BLaER1 treated with 17β-estradiol and CSF1 and Interleukin-3, amounts not matched to agents 10 nM and 100 nM (cell line): ENCODE data around the gene C1QB.
A peak's percentile ranks its signal among the peaks of the same experiment; 100 is the strongest.
"Not testable (repeated sequence)": the region's sequence is repeated elsewhere in the genome, so short reads cannot be mapped to it uniquely, and the experiment has no call there.

Source experiments
- H3K27ac ChIP-seq, 11 experiments: shearing (Covaris generic); formaldehyde crosslinking; 2 replicates each; pipeline ENCODE4 v1.8.1; 2022
- H3K27me3 ChIP-seq, 11 experiments: shearing (Covaris generic); formaldehyde crosslinking; 2 replicates each; pipeline ENCODE4 v1.8.1; 2022
- H3K36me3 ChIP-seq, 11 experiments: shearing (Covaris generic); formaldehyde crosslinking; 2 replicates each; pipeline ENCODE4 v1.8.1; 2022
- H3K4me1 ChIP-seq, 10 experiments: shearing (Covaris generic); formaldehyde crosslinking; 2 replicates each; pipeline ENCODE4 v1.8.1; 2022
- H3K4me2 ChIP-seq, 11 experiments: shearing (Covaris generic); formaldehyde crosslinking; 2 replicates each; pipeline ENCODE4 v1.8.1; 2022
- H3K4me3 ChIP-seq, 10 experiments: shearing (Covaris generic); formaldehyde crosslinking; 2 replicates each; pipeline ENCODE4 v1.8.1; 2022
- H3K9ac ChIP-seq, 11 experiments: shearing (Covaris generic); formaldehyde crosslinking; 2 replicates each; pipeline ENCODE4 v1.8.1; 2022
- H3K9me3 ChIP-seq, 11 experiments: shearing (Covaris generic); formaldehyde crosslinking; replicated peaks in 1 of 11; 2 replicates each; pipeline ENCODE4 v1.8.1; 2022
- H4K20me1 ChIP-seq, 11 experiments: shearing (Covaris generic); formaldehyde crosslinking; 2 replicates each; pipeline ENCODE4 v1.8.1; 2022
- Cebpa-rat ChIP-seq, 11 experiments: shearing (Covaris generic); IDR thresholded peaks; 2 replicates each; pipeline ENCODE4 v1.8.1; 2022

The C1QB gene

DNA sequence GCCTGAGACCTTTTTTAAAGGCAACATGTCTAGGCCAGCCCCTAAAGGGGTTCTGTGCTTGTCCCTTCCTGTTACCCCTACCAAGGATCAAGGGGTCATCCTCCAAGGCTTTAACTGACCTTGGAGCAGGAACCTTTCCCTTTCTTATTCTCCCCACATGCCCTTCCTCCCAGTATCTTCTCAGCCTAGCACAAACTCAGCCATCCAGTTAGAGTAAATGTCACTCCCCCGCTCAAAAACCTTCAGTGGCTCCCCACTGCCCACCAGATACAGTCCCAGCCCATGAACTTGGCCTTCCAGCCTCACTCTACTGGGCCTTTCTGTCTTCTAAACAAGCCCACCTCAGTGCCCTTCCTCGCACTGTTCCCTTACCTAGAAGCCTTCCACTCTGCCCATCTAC lies 8.8 kb downstream of the C1QB start:
- Histone ChIP-seq H3K4me3 (no peak overlapping the region), H3K27ac (no peak overlapping the region), H3K9me3 (no peaks in the 10 kb centered on the region), H3K27me3 (no peaks in the 10 kb centered on the region), H3K4me2 (no peak overlapping the region), H4K20me1 (peaks cover 0 to 70% (median 0%) of the 10 kb centered on the region in 11 experiments; a peak in 7 of 22 replicates), H3K9ac (no peak overlapping the region), H3K4me1 (peaks cover 0 to 41% (median 0%) of the 10 kb centered on the region in 10 experiments; a peak in 4 of 20 replicates), H3K36me3 (peaks cover 0 to 57% (median 0%) of the 10 kb centered on the region in 11 experiments; a peak in 6 of 22 replicates)
- no peak for TF ChIP-seq Cebpa-rat (IDR thresholded peaks at IDR 0.05)

DNA sequence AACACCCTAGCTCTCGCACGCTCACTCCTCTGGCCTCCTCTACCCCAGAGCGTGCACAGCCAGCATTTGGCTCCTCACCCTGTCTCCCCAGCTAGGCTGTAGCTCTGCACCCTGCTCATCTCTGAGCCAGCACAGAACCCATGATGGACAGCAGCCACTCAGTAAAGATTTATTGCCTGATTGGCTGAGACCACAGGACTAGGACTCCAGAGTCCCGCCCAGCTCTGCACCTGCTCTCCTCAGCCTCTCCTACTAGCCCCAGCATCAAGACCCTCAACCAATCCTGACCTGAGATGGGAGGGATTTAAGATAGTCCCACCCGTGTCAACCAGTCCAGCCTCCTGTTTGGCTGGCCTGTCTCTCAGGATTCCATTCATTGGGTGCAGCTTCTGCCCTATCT lies 9.3 kb downstream of the C1QB start:
- no peaks in the 10 kb centered on the region for H3K27me3 ChIP-seq
- no peak overlapping the region for H3K27ac ChIP-seq
- no peak overlapping the region for H3K4me2 ChIP-seq
- no peak overlapping the region for H3K9ac ChIP-seq
- peaks cover 0 to 52% (median 0%) of the 10 kb centered on the region in 11 experiments; a peak in 6 of 22 replicates for H3K36me3 ChIP-seq
- peaks cover 0 to 65% (median 0%) of the 10 kb centered on the region in 11 experiments; a peak in 7 of 22 replicates for H4K20me1 ChIP-seq
- H3K9me3 ChIP-seq = no peaks in the 10 kb centered on the region
- no peak overlapping the region for H3K4me3 ChIP-seq
- no peak for TF ChIP-seq Cebpa-rat (IDR thresholded peaks at IDR 0.05)
- peaks cover 0 to 37% (median 0%) of the 10 kb centered on the region in 10 experiments; a peak in 4 of 20 replicates for H3K4me1 ChIP-seq

DNA sequence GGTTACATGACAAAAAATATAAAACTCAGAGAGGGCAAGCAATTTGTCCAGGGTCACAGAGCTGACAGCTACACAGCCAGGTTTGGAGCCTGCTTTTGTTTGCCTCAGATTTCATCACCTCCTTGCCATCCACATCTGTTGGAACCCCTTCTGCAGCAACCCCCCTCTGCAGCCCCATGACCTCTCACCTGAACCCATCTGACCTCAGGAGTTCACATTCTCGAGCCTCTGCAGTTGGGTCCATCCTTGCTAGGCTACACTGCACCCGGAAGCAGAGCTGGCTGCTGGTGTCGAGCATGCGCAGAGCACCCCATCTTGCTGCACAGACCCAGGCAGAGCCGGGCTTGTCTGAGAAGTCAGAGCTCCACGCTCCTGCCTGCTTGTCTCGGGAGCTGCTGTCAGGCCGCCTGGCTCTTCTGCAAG lies 10.0 kb downstream of the C1QB start:
- TF ChIP-seq Cebpa-rat (IDR thresholded peaks at IDR 0.05) = no peak
- no peaks in the 10 kb centered on the region for H3K27me3 ChIP-seq
- H3K9me3 ChIP-seq = no peaks in the 10 kb centered on the region
- no peak overlapping the region for H3K27ac ChIP-seq
- peaks cover 0 to 46% (median 0%) of the 10 kb centered on the region in 11 experiments; a peak in 6 of 22 replicates for H3K36me3 ChIP-seq
- H3K4me3 ChIP-seq = no peak overlapping the region
- H4K20me1 ChIP-seq = peaks cover 0 to 58% (median 0%) of the 10 kb centered on the region in 11 experiments; a peak in 8 of 22 replicates
- peaks cover 0 to 30% (median 0%) of the 10 kb centered on the region in 10 experiments; a peak in 4 of 20 replicates for H3K4me1 ChIP-seq
- H3K9ac ChIP-seq = no peak overlapping the region
- H3K4me2 ChIP-seq = no peak overlapping the region

DNA sequence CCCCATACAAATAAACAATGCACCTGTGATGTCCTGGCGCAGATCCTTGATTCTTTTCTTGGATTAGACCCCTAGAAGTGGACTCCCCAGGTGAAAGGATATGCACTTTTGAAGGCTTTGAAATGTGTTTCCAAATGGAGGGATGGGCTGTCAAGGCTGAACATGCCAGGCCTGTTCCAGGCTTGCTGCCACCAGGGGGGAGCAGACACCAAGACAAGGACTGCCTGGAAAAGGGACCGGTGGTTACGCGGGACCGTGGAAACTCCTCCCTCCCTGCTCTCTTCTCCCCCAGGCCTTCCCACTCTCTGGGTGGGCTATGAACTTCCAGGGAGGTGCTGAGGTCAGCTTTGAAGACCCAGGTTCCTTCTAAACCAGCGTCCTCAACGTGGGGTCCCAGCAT lies 12.7 kb downstream of the C1QB start:
- peaks cover 0 to 18% (median 0%) of the 10 kb centered on the region in 11 experiments; a peak in 6 of 22 replicates for H3K36me3 ChIP-seq
- H3K27me3 ChIP-seq = no peaks in the 10 kb centered on the region
- no peak overlapping the region for H3K9ac ChIP-seq
- no peak for TF ChIP-seq Cebpa-rat (IDR thresholded peaks at IDR 0.05)
- no peaks in the 10 kb centered on the region for H3K9me3 ChIP-seq
- no peak overlapping the region for H3K27ac ChIP-seq
- H3K4me3 ChIP-seq = no peak overlapping the region
- peaks cover 0 to 8% (median 0%) of the 10 kb centered on the region in 10 experiments; a peak in 5 of 20 replicates for H3K4me1 ChIP-seq
- peaks cover 0 to 31% (median 0%) of the 10 kb centered on the region in 11 experiments; a peak in 8 of 22 replicates for H4K20me1 ChIP-seq
- H3K4me2 ChIP-seq = no peak overlapping the region

DNA sequence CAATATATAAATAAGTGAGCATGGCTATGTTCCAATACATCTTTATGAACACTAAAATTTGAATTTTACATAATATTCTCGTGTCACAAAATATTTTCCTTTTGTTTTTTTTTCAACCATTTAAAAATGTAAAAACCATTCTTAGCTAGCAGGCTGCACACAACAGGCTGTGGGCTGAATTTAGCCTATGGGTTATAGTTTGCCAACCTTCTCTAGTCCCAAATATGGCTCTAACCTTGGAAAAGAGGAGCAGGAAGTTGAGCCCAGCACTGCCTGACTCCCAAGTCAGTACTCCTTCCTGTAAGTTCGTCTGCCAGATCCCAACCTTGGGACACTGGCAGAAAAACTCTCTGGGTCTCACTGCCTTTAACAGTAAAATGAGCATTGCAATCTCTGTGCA lies 13.4 kb downstream of the C1QB start:
- peaks cover 0 to 8% (median 0%) of the 10 kb centered on the region in 10 experiments; a peak in 4 of 20 replicates for H3K4me1 ChIP-seq
- no peak overlapping the region for H3K27ac ChIP-seq
- TF ChIP-seq Cebpa-rat (IDR thresholded peaks at IDR 0.05) = no peak
- no peak overlapping the region for H3K4me2 ChIP-seq
- H3K9ac ChIP-seq = no peak overlapping the region
- H4K20me1 ChIP-seq = peaks cover 0 to 24% (median 0%) of the 10 kb centered on the region in 11 experiments; a peak in 8 of 22 replicates
- no peaks in the 10 kb centered on the region for H3K27me3 ChIP-seq
- H3K9me3 ChIP-seq = no peaks in the 10 kb centered on the region
- peaks cover 0 to 12% (median 0%) of the 10 kb centered on the region in 11 experiments; a peak in 5 of 22 replicates for H3K36me3 ChIP-seq
- no peak overlapping the region for H3K4me3 ChIP-seq

DNA sequence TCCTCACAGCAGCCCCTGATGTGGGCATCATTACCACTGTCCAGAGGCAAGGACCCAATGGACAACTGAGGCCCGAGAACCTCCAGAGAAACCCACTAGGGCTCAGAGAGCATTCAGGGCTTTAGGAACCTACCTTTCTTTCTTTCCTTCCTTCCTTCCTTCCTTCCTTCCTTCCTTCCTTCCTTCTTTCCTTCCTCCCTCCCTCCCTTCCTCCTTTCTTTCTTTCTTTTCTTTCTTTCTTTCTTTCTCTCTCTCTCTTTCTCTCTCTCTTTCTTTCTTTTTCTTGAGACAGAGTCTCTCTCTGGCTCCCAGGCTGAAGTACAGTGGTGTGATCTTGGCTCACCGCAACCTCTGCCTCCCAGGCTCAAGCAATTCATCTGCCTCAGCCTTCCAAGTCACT lies 15.8 kb downstream of the C1QB start:
- not testable (repeated sequence) for H3K9ac ChIP-seq, H3K9me3 ChIP-seq, H3K27ac ChIP-seq, H3K4me3 ChIP-seq, H3K4me1 ChIP-seq, H3K36me3 ChIP-seq, H3K27me3 ChIP-seq, H4K20me1 ChIP-seq
- peak overlapping the region in 1 of 11 experiments; percentile 25; a peak in 1 of 22 replicates for H3K4me2 ChIP-seq

DNA sequence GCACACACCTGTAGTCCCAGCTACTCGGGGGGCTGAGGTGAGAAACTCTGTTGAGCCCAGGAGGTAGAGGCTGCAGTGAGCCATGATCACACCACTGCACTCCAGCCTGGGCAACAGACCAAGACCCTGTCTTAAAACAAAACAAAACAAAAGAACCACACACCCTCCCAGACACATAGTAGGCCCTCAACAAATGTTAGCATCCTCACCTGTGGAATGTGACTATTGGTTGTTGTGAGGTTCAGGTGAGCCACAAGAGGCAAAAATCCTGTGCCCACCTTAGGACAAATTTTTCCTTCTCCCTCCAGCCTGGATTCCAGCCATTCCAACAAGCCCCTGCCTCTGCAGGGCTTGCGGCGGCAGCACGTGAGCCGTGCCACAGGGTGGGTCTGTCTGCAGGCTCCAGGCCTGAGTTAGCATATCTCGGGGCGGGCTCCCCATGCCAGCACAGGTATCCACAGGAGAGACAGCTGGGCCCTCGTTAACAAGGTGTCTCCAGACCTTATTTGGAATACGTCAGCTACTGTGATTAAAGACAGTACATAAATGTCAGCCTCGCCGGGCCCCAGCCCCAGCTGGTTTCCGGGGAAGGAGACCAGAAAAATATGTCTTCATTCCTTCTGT lies 17.4 kb downstream of the C1QB start:
- Histone ChIP-seq H3K4me1 (peaks cover 0 to 8% (median 0%) of the 10 kb centered on the region in 10 experiments; a peak in 4 of 20 replicates), H3K36me3 (no peaks in the 10 kb centered on the region), H3K9ac (no peak overlapping the region), H3K27ac (no peak overlapping the region), H3K4me3 (no peak overlapping the region), H3K9me3 (no peaks in the 10 kb centered on the region), H4K20me1 (peaks cover 0 to 9% (median 0%) of the 10 kb centered on the region in 11 experiments; a peak in 3 of 22 replicates), H3K4me2 (no peak overlapping the region), H3K27me3 (no peaks in the 10 kb centered on the region)
- TF ChIP-seq Cebpa-rat (IDR thresholded peaks at IDR 0.05) = no peak

DNA sequence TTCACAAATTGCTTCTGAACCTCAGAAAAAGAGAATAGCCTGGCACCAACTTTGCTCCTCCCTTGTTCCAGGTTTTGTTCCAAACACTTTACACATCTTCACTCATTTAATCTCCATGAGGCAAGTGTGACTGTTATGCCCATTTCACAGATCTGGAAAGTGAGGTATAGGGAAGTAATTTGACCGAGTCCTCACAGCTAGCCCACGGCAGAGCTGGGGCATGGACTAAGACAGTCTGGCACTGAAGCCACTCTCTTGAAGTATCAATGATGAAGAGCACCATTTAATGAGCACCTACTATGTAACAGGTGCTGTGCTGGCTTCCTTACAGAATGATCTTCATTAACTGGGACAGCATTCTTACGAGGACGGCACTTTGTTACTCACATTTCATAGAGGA lies 19.0 kb downstream of the C1QB start:
- Histone ChIP-seq H3K9me3 (no peaks in the 10 kb centered on the region), H3K36me3 (no peaks in the 10 kb centered on the region), H3K4me3 (no peak overlapping the region), H4K20me1 (peaks cover 0 to 10% (median 0%) of the 10 kb centered on the region in 11 experiments; a peak in 3 of 22 replicates), H3K27me3 (no peaks in the 10 kb centered on the region), H3K27ac (no peak overlapping the region), H3K4me2 (no peak overlapping the region), H3K4me1 (peaks cover 0 to 8% (median 0%) of the 10 kb centered on the region in 10 experiments; a peak in 4 of 20 replicates), H3K9ac (no peak overlapping the region)
- TF ChIP-seq Cebpa-rat (IDR thresholded peaks at IDR 0.05) = no peak

DNA sequence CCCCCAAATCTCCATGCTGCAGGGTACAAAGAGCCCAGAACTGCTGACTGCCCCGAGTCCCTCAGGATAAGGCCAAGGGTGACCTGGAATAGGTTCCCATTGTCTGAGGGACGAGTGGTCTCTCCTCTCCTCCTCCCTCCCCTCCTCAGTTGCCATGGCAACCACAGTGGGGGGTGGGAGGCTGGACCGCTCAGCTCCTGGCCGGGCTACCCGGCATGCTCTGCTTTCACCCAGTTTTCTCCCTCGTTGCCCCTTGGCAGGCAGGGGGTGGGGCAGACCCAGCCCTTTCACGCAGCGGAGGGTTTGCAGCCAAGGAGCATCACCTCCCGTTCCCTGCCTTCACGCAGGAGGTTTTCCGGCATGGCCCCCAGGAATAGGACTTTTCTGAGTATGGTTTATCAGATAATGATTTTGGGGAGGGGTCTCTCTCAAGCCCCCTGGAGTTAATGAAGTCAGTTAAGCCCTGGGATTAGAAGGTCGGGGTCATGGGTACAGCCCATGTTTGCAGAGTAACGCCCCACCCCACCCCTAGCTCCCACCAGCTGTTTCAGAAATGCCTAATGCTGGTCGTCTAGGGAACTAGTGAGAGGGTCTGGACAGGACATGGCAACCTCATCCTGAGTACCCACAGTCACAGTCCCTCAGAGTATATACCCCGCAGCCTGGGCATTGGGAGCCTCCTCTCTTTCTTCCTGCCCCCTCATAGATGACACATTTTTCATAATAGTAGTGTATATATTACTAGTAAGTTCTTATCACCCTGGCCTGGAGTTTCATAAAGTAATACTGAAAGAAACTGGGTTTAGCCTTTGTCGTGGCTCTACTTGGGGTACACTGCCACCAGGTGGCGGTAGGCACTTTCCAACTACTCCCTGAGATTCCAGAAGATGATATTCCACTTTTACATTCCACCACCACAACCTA lies 20.7 kb downstream of the C1QB start:
- no peak for TF ChIP-seq Cebpa-rat (IDR thresholded peaks at IDR 0.05)
- Histone ChIP-seq H4K20me1 (peaks cover 0 to 10% (median 0%) of the 10 kb centered on the region in 11 experiments; a peak in 2 of 22 replicates), H3K27me3 (no peaks in the 10 kb centered on the region), H3K27ac (no peak overlapping the region), H3K9ac (no peak overlapping the region), H3K4me2 (no peak overlapping the region), H3K9me3 (no peaks in the 10 kb centered on the region), H3K4me3 (no peak overlapping the region), H3K36me3 (no peaks in the 10 kb centered on the region), H3K4me1 (peaks cover 0 to 5% (median 0%) of the 10 kb centered on the region in 10 experiments; a peak in 4 of 20 replicates)
